Smooth muscle cell (in vitro differentiated cells): ENCODE data around the gene ZBTB1. TPM values are rescaled to one million over a fixed set of nuclear protein-coding genes. Genes with fewer than 3 reads are reported as not detected.

Experiments used
- DNase-seq: peaks from one replicate; lab custom pipeline; 2025; ENCODE audit not compliant: unreplicated experiment; lab: John Stamatoyannopoulos, UW
- H2AFZ ChIP-seq: fragments of 200-600 bp; sonication (generic); 2 replicates; pipeline ENCODE4 v1.6.0; 2016; ENCODE audit warnings: antibody characterized with exemption, low read depth, mild to moderate bottlenecking
- H3F3A ChIP-seq: fragments of 200-600 bp; sonication (generic); 2 replicates; pipeline ENCODE4 v1.6.0; 2017; ENCODE audit warnings: antibody characterized with exemption, low read depth
- H3K27ac ChIP-seq: fragments of 200-600 bp; sonication (generic); 2 replicates; pipeline ENCODE4 v1.5.1; 2016; ENCODE audit warnings: low read depth, mild to moderate bottlenecking
- H3K27me3 ChIP-seq: fragments of 200-600 bp; sonication (generic); 2 replicates; pipeline ENCODE4 v1.6.1; 2016; ENCODE audit warnings: low read depth, mild to moderate bottlenecking
- H3K36me3 ChIP-seq: fragments of 200-600 bp; sonication (generic); 2 replicates; pipeline ENCODE4 v1.5.1; 2016; ENCODE audit warnings: low read depth
- H3K4me1 ChIP-seq: fragments of 200-600 bp; sonication (generic); 2 replicates; pipeline ENCODE4 v1.5.1; 2016; ENCODE audit warnings: low read depth
- H3K4me2 ChIP-seq: fragments of 200-600 bp; sonication (generic); 2 replicates; pipeline ENCODE4 v1.6.0; 2016; ENCODE audit warnings: mild to moderate bottlenecking
- H3K4me3 ChIP-seq: fragments of 200-600 bp; sonication (generic); 2 replicates; pipeline ENCODE4 v1.5.1; 2016; ENCODE audit warnings: mild to moderate bottlenecking
- H3K79me2 ChIP-seq: fragments of 200-600 bp; sonication (generic); 2 replicates; pipeline ENCODE4 v1.6.0; 2016; ENCODE audit warnings: low read depth, mild to moderate bottlenecking
- H3K9ac ChIP-seq: fragments of 200-600 bp; sonication (generic); 2 replicates; pipeline ENCODE4 v1.6.0; 2016; ENCODE audit warnings: low read depth
- H3K9me3 ChIP-seq: fragments of 200-600 bp; sonication (generic); replicated peaks from 2 replicates; pipeline ENCODE4 v1.5.1; 2016; ENCODE audit warnings: low read depth
- H4K20me1 ChIP-seq: fragments of 200-600 bp; sonication (generic); 2 replicates; pipeline ENCODE4 v1.6.0; 2016; ENCODE audit warnings: low read depth
- CTCF ChIP-seq: fragments of 200-600 bp; sonication (generic); IDR thresholded peaks from 2 replicates; pipeline ENCODE4 v1.5.1; 2017; ENCODE audit warnings: borderline replicate concordance, mild to moderate bottlenecking, antibody characterized with exemption; ENCODE audit not compliant: insufficient read depth, poor library complexity, severe bottlenecking
- WGBS: methylation state at CpG from one replicate; pipeline ENCODE4 v1.1.7; 2016; ENCODE audit warnings: low lambda C conversion rate; 5-methylcytosine and 5-hydroxymethylcytosine counted together
- polyA plus RNA-seq: library from polyadenylated mRNA; unstranded; fragments of >200 nt; fragmentation: Nextera tagmentation; extraction: Ambion mirVana; gene quantifications from 2 replicates; pipeline ENCODE4 v1.2.1, GENCODE V29; 2016
- total RNA-seq: library from RNA; depleted of rRNA; stranded (reverse); fragments of >200 nt; gene quantifications from 2 replicates; pipeline ENCODE4 v1.2.3, GENCODE V29; 2014

Gene ZBTB1
- total and polyA plus RNA-seq, 2 experiments from 2014 or later = 41.3 to 82.9 TPM

- no peak for TF ChIP-seq CTCF
- no peaks in the 10 kb centered on the region for H3K9me3 ChIP-seq
- H3K79me2 ChIP-seq = peaks cover 56% of the 10 kb centered on the region
- no peak overlapping the region for H3K4me2 ChIP-seq
- no peak overlapping the region for H3K4me3 ChIP-seq
- no peak overlapping the region for H2AFZ ChIP-seq
- H3K9ac ChIP-seq = no peak overlapping the region
- no peaks in the 10 kb centered on the region for H3K4me1 ChIP-seq
- no peak for DNase-seq
- H3K36me3 ChIP-seq = no peaks in the 10 kb centered on the region
- no peaks in the 10 kb centered on the region for H3K27me3 ChIP-seq
- H3K27ac ChIP-seq = no peak overlapping the region
- H3F3A ChIP-seq = no peaks in the 10 kb centered on the region
- peaks cover 13% of the 10 kb centered on the region for H4K20me1 ChIP-seq
Observed at GRCh38 chr14:64495252-64495651, 9.3 kb upstream of the ZBTB1 start.

- peaks cover 1% of the 10 kb centered on the region for H4K20me1 ChIP-seq
- H3K9me3 ChIP-seq = no peaks in the 10 kb centered on the region
- peaks cover 8% of the 10 kb centered on the region for H3K4me1 ChIP-seq
- H3K79me2 ChIP-seq = peaks cover 65% of the 10 kb centered on the region
- TF ChIP-seq CTCF = no peak
- DNase-seq = no peak
- H3F3A ChIP-seq = peaks cover 6% of the 10 kb centered on the region
- no peak overlapping the region for H3K27ac ChIP-seq
- no peak overlapping the region for H3K9ac ChIP-seq
- H3K4me3 ChIP-seq = no peak overlapping the region
- no peaks in the 10 kb centered on the region for H3K36me3 ChIP-seq
- no peaks in the 10 kb centered on the region for H3K27me3 ChIP-seq
- H3K4me2 ChIP-seq = no peak overlapping the region
- no peak overlapping the region for H2AFZ ChIP-seq
Observed at GRCh38 chr14:64496764-64497163, 7.8 kb upstream of the ZBTB1 start.

GRCh38 chr14:64500088-64500487 lies 4.5 kb upstream of the ZBTB1 start:
- peak overlapping the region; percentile 85 for H3K4me2 ChIP-seq
- DNase-seq = no peak
- no peaks in the 10 kb centered on the region for H3K36me3 ChIP-seq
- peaks cover 19% of the 10 kb centered on the region for H3K4me1 ChIP-seq
- H4K20me1 ChIP-seq = no peaks in the 10 kb centered on the region
- H3F3A ChIP-seq = peaks cover 15% of the 10 kb centered on the region
- 86% methylated on average over 1 of the region's 1 CpG for WGBS
- peak overlapping the region; percentile 100 for H3K27ac ChIP-seq
- peaks cover 59% of the 10 kb centered on the region for H3K79me2 ChIP-seq
- TF ChIP-seq CTCF = no peak
- no peak overlapping the region for H3K9ac ChIP-seq
- no peak overlapping the region for H2AFZ ChIP-seq
- no peak overlapping the region for H3K4me3 ChIP-seq
- no peaks in the 10 kb centered on the region for H3K9me3 ChIP-seq
- H3K27me3 ChIP-seq = no peaks in the 10 kb centered on the region

- WGBS = 14% methylated on average over 8 of the region's 8 CpGs
- H3K36me3 ChIP-seq = no peaks in the 10 kb centered on the region
- TF ChIP-seq CTCF = no peak
- H3K9ac ChIP-seq = peak overlapping the region; percentile 27
- H3F3A ChIP-seq = peaks cover 15% of the 10 kb centered on the region
- H3K4me2 ChIP-seq = peak overlapping the region; percentile 85
- peak overlapping the region; percentile 100 for H3K27ac ChIP-seq
- DNase-seq = no peak
- peaks cover 20% of the 10 kb centered on the region for H3K4me1 ChIP-seq
- no peaks in the 10 kb centered on the region for H3K9me3 ChIP-seq
- peak overlapping the region; percentile 24 for H2AFZ ChIP-seq
- peaks cover 14% of the 10 kb centered on the region for H4K20me1 ChIP-seq
- H3K79me2 ChIP-seq = peaks cover 62% of the 10 kb centered on the region
- H3K4me3 ChIP-seq = peak overlapping the region; percentile 95
- no peaks in the 10 kb centered on the region for H3K27me3 ChIP-seq
Observed at GRCh38 chr14:64501411-64502171, 3.0 kb upstream of the ZBTB1 start.
